PC-3 (cell line): Measurements from ENCODE around the gene PER2.

Experiments
- CTCF ChIP-seq: fragments of 300-600 bp; sonication (generic); conservative IDR thresholded peaks from 2 replicates; pipeline ENCODE4 v1.5.1; 2017; ENCODE audit warnings: antibody characterized with exemption, low read depth, mild to moderate bottlenecking, low read length
- EZH2 ChIP-seq: fragments of 300-600 bp; sonication (generic); IDR thresholded peaks from one replicate; pipeline ENCODE4 v1.6.1; 2017; ENCODE audit warnings: antibody characterized with exemption, mild to moderate bottlenecking, low read length; ENCODE audit not compliant: unreplicated experiment

- TF ChIP-seq CTCF, result no peak
- TF ChIP-seq EZH2, result no peak
Measured at GRCh38 chr2:238239863-238240756, 48.3 kb downstream of the PER2 start, which contains the start of gene HES6.
